ENCODE measurements around the gene SLC23A2.
"Not testable (repeated sequence)": the region's sequence is repeated elsewhere in the genome, so short reads cannot be mapped to it uniquely, and the experiment has no call there.

The SLC23A2 gene

DNA sequence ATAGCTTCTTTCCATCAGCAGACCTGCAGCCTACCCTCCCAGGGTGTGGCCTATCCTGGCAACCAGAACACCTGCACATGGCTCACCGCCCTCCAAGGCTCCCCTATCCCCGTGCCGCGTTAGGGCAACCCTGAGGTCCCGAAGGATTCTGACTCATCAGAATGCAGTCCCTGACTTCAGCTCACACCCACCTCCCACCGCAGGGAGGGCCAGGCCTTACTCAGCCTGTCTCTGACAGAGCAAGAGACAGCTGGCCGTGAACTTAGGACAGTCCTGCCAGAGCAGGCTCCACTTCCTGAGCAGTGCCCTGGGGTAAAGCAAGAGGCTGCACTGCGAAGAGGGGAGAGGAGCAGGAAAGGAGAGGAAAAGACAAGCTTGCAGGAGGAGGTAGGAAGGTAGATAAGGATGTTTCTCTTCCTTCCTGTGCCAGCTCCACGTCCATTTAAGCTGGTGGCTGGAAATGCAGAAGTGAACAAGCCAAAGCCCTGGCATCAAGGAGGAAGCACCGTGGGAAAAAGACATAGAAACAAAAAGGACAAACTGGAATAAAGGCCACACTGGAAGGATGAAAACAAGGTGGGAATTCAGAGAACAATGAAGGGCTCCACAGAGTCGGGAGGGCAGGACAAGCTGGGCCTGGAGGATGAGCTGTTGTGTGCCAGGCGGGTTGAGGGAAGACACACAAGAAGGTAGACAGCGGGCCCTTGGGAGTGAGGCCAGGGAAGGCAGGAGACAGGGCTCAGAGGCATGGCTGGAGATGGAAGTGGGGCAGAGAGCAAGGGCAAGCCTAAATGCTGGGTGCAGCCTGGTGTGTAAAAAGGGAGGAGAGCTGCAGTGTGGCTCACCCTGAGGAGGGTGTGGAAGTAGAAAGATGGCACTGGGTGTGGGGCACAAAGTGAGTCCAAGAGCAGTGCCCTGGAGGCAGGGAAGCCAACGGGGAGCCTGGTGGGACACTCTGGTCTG is 102.7 kb downstream of the SLC23A2 start:
- DNase-seq: no peak

DNA sequence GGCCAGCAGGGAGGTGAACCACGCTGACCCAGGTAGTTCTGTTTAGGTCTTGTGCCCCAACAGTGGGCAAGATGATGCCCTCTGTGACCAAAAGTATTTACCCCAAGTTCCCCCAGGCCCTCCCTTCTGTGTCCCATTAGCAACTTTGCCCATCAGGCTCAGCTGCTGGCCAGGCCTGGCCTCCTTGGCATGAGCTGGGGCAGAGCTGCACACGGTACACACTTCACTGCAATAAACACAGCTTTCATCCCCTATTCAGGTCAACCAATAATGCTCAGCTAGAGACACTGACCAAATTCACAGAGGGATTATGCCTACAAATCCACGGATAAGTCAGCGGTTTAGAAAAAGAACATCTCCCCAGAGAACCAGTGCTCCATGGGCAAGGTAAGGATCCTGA is 103.7 kb downstream of the SLC23A2 start:
- peak; percentile 17 for DNase-seq

DNA sequence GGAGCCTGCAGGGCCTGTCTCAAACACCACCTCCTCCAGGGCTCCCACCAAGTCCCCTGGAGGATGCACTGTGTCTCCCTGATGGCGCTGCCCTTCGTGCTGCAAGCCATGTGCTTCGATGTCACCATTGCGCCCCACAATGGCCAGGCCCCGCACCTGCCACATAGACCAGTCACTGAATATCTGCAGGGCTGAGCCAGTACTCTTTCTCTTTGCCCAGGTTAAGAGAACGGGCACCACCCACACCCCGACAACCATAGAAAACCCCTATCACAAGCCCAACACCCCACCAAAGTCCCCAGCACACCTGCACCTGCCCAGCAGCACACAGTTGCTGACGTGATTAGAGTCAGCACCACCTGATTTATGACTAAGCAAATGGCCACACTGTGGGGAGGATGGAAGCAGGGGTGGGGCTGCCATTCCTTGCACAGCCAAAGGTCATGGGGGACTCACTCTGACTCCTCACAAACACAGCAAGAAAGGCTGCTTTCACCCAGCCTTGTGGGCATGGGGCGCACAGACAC is 104.3 kb downstream of the SLC23A2 start:
- no peak for DNase-seq

DNA sequence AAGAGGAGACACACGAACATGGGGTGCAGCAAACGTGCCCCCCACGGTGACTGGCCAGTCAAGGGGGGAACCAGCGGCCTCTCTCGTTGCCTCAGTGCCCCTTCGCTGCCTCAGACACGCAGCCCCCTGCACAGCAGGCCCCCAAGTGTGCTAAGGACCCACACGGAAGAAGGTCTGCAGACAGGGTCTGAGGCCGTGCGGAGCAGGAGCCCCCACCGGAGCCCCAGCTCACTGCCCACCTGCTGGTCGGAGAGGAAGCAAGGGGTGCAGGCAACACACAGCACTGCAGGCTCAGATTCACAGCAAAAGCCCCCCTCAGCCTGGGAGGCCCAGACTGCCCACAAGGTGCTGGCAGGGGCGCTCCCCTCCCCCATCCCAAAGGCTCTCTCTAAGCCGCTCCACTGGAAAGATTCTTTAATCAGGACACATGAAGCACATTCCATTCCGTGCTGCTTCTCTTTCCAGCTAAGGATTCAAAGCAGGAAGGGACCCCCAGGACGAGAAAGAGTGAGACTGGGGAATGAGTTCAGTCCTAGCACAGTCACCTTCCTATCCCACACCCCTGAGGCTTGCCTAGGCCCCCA is 105.1 kb downstream of the SLC23A2 start:
- DNase-seq: no peak

DNA sequence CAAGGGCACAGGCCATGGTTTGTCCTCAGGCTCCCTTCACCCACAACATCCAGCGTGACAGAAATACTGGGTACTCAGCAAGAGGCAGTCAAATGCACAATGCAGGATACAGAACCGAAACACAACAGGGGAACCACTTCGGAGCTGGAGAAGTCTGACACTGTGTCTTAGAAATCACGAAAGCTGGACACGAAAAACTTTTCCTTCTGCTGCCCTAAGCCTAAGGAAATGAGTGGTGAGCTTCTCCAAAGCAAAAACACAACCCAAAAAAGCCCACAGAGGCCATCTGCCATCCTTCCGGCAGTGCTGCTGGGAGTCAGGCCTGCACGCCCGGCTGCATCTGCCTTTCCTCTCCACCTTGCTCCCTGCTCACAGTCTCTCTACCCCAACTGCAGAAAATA is 106.3 kb downstream of the SLC23A2 start:
- peak; percentile 43 for DNase-seq

DNA sequence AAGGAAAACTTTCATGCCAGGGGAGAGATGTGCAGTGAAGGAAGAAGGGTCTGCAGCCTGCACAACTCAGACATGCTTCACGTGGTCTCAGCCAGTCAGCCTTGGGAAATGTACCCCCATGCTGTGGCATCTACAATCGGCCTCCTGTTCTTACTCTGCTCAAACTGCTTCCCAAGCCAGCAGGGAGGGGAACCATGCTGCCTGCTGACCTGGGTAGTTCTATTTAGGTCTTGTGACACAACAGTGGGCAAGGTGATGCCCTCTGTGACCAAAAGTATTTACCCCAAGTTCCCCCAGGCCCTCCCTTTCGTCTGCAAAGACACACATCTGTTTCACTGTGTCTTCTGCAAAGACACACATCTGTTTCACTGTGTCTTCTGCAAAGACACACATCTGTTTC is 106.9 kb downstream of the SLC23A2 start:
- DNase-seq: no peak

DNA sequence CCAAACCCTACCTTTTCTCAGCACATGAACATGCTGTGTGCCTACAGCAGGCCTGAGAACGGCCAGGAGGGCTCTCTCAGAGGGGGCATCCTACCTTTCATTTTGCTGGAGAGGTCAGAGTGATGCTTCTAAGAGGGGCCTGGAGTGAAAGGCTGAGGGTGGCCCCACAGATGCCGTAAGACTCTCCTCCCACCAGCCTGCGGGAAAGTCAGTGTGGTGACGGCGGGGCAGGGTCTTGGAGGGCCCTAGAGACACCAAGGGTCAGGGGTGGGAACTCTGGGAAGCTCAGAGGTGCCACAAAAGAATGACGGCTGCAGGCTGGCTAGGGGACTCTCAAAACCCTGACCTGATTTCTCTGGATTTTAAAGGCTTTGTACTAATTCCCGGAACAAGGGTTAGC is 107.6 kb downstream of the SLC23A2 start:
- DNase-seq: no peak

DNA sequence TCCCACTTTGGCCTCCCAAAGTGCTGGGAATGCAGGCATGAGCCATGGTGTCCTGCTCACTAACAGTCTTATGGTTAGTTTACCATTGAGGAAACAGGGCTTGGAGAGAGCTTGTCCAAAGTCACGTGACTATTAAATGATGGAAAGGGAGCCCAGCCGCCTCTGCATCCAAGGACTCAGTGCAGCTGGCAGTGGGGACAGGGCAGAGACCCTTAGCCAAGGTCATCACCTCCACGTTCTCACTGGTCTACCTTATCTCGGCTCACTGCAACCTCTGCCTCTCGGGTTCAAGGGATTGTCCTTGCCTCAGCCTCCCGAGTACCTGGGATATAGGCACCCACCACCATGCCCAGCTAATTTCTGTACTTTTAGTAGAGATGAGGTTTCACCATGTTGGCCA is 109.3 kb downstream of the SLC23A2 start:
- DNase-seq: no peak

DNA sequence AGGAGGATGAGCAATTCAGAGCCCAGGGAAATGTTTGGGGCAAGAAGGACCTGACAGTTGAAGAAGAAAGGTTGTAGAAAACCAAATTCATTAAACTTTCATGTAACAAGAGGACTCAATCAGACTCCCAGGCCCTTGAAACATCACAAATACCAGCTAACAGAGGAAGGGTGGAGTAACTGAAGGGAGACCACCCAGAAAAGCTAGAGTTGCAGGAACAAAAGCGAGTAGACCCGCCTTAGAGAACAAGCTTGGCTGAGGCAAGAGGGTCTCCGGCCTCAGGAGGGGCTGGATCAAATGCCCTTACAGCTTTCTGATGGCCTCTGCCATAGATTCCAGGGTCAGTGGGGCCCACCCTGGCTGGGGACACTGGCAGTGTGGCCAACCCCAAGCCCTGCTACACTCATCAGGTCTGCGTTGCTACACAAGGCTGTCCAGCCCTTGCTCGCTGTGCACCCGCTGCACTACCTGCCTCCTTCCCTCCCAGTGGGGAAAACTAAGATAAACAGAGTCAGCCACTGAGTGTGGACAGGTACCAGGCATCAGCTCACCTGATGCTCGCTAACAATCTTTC is 110.0 kb downstream of the SLC23A2 start:
- no peak for DNase-seq

DNA sequence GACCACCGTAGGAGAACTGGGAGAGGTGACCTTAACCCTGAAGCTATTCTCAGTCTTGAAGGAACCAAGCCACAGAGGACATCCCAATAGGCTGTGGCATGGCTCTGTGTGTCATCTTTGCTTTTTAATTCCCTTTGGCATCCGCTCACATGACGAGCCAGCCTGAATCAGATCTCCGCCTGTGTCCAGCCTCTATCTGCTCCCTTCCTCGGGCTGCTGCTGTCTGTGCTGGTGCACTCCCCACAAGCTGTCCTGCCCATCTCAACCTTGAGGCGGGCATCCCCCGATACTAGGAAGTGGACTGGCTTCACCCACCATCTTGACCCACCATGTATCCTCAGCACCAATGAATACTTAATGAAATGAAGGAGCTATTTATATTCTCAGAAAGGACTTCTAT is 111.9 kb downstream of the SLC23A2 start:
- no peak for DNase-seq

DNA sequence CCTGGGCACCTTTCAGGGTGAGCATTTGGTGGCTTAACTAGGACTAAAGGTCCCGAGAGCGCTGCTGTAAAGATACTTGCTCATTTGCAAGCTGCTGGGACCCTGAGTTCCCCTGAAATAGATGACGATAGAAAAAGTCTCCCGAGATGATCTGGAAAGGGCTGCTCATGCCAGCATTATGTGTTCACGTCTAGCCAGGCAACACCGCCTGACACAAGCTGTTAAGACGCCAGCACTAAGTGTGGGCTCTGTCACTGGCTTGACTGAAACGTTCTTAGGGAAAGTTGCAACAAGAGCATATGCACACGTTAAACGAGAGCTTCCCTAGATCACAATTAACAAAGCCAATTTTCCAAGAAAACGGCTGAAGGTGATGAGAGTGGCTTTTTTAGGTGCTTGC is 113.7 kb downstream of the SLC23A2 start:
- DNase-seq: no peak

DNA sequence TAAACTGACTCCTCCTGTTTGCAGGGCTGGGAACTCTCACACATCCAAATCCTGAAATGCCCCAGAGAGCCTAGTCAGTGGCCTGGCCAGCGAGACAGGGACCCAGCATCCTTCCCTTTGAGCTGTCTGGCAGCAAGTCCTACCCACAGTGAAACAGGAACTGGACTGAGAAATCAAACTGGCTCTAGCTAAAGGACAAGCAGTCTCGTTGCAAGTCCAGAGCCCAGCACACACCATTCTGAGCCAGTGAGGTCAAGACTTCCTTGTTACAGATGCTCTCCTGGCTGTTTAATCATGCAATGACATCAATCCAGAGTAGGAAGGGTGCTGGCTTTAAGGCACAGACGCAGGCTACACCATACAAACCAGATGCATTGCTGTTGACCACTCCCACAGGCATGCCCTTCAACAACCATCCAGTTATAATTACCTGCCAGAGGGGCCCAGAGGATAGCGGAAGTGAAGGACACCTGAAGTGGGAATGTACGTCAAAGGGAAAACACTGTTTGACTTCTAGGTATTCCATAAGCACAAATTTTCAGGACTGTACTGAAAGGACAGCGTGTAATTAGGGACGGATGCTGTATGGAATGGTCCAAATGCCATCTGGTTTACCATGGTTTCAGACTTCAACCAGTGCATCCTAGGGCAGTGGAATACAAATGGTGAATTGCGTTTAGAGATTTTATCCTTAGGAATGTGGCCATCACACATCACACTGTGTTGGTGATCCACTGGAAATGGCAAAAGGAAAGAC is 114.4 kb downstream of the SLC23A2 start:
- no peak for DNase-seq

DNA sequence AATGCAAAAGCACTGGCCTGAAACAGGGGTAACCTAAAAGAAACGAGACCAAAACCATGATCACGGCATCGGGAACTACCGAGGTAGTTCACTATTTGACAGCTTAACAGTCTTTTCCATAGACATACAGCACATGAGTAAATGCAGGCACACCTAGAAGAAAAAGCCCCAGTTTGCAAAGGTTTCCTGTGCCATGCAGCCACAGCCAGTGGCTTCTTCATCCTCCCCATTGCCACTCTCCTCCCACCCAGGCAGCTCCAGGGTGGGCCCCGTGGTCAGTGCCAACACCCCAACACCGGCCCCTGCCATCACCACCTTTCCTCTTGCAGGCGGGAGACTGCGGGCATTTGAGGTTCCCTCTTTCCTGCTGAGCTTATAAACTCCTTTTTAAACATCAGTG is 115.4 kb downstream of the SLC23A2 start:
- no peak for DNase-seq

DNA sequence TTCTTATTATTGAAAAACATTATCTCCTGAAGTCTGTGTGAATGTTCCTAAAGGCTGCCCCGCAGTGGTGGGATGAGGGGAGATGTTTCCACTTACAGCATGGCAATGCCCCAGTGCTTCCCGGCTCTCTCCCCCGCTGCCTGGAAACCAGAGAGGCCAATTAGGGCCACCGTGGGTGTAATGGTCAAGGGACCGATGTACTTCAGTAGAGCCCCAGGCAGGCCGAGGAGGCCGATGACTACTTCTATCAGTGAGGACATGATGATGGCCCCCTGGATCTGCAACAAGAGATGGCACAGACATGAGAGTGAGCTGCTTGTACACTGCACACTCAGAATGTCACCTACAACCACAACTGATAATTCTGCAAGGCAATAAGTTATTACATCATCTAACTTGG is 117.8 kb downstream of the SLC23A2 start:
- DNase-seq: no peak

DNA sequence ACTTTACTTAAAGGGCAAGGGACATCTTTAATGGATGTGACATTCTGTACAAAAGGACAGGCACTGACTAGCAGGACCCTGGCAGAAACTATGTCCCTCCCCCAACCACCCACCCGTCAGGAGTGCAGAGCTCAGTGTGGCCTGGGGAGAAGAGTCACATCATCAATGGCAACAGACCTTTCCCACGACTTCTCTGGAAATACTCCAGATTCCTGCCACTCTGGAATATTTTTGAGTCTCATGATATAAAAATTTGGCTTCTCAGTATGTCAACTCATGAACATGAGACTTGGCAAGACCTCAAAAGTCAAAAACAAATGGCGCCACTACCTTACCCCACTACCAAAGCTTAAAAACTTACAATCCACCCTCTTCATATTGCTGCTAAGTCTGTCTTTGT is 118.3 kb downstream of the SLC23A2 start:
- DNase-seq: no peak

DNA sequence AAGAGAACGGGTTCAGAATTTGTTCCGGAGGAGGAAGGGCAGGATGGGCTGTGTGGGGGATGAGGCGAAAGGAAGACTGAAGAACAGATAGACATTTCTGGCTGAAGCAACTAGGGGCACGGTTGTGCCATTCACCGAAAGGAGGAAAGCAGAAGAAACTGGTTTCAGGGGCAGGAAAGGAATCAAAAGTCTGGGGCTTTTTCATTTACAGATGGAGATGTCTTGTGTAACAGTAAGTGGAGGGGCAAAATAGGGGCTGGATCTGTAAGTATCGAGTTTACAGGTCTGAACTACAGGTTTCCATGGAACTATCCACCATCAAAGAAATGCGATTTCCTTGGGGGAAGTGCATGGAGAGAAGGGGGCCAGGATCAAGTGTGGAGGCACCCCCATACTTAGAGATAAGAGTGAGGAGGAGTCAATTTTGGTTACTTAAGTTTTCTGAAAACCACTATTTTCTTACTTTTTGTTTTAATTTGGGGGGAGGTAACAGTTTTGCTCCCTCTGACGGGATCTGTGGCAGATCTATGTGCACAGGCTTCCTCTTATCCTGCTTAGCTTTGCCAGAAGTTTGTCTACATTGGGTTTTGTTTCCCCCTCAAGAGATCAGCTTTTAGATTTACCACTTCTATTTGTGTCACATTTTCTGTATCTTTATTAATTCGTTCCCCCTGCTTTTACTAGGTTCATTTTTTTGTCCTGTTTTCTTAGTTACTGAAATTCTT is 120.1 kb downstream of the SLC23A2 start:
- DNase-seq: no peak

DNA sequence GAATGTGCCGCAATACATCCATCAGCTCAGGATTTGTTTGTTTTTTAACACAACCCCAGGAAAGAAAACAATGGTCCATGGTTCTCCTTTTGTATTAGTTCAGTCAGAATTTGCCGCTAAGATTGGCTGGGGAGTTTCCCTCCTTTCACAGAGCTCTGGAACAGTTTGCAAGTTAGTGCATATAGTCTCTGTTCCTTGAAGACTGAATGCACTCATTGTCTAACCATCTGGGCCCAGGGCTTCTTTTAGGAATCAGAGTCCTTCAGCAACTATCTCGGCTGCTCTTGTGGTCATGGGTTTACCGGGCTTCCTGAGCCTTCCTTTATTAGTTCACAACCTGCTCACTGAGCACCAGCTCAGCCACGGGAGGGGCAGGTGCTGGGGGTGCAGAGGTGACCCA is 121.3 kb downstream of the SLC23A2 start:
- DNase-seq: no peak

DNA sequence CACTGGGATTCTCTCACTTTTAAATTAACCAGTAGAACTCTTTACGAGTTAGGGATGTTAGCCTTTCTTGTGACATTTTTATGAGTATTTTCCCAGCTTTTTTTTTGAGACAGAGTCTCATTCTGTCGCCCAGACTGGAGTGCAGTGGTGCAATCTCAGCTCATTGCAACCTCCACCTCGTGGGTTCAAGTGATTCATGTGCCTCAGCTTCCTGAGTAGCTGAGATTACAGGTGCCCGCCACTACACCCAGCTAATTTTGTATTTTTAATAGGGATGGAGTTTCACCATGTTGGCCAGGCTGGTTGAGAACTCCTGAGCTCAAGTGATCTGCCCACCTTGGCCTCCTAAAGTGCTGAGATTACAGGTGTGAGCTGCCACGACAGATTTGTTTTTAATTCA is 123.2 kb downstream of the SLC23A2 start:
- not testable (repeated sequence) for DNase-seq

DNA sequence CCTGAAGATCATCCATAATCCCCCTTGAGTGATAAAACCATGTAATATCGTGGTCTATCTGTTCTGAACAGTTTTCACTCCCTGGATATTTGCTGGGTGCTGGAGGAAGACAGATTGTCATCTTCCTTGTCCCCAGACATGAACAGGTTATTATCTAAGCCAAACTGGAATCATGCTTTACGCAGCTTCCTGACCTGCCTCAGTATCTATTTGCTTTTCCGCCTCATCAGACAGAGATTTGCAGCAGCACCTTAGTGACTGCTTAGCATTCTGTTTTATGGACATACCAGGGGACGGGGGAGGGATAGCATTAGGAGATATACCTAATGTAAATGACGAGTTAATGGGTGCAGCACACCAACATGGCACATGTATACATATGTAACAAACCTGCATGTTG is 124.6 kb downstream of the SLC23A2 start:
- no peak for DNase-seq

DNA sequence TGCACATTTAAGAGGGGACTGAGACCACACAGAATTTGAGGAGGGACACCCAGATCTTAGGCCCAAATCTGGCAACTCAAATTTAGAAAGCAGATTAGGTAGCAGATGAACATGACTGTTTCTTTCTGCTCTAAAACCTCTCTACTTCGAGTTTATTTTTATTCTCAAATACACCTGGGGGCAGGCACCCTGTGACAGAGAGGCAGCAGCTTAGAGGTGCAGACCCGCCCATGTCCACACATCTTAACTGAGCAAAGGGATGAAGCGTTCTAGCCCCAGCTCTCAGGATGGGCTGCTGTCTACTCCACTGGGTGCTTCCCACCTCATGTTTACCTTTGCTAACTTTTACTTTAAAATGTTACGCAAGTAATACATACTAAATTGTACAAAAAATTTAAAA is 125.0 kb downstream of the SLC23A2 start:
- no peak for DNase-seq

DNA sequence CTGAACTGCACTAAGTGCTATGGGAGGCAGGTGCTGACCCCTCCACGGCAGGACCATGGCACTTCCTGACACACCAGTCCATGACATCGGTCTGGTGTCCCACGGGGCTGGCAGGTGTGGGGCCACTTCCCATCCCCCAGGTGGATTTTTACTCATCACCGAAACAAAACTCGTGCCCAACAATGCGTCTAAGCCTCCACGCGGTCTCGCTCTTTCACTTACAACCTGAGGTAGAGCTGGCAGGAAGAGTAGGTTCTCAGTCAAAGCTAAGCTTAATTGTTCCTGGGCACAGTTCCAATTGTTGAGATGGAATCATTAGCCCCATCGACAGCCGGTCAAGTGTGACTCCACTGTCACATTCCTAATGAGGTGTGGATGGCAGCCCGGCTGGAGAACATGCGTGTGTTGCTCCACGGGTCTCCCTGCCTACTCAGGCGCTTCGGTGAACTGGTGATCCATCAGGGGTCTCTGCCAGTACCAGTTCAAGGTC is 125.7 kb downstream of the SLC23A2 start:
- no peak for DNase-seq

DNA sequence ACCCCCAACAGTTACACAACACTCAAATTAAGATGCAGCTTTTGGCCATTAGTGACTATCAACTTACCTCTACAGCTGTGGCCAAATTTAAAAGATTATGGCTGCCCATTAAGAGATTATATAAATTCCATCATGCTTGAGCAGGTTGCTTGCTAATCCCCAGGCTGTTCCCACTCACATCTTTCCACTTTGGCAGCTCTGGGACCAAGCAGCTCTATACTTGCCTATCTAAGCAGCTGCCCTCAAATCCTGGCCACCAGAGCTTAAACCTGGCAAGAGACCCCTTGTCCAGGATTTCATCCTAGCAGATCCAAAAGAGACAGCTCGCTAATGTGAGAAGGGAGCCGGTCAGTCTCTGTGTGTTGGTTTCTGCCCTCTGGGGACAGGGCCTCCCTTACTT is 127.9 kb downstream of the SLC23A2 start:
- no peak for DNase-seq
